ENCODE data around the gene TNFRSF4.

Gene TNFRSF4

DNA sequence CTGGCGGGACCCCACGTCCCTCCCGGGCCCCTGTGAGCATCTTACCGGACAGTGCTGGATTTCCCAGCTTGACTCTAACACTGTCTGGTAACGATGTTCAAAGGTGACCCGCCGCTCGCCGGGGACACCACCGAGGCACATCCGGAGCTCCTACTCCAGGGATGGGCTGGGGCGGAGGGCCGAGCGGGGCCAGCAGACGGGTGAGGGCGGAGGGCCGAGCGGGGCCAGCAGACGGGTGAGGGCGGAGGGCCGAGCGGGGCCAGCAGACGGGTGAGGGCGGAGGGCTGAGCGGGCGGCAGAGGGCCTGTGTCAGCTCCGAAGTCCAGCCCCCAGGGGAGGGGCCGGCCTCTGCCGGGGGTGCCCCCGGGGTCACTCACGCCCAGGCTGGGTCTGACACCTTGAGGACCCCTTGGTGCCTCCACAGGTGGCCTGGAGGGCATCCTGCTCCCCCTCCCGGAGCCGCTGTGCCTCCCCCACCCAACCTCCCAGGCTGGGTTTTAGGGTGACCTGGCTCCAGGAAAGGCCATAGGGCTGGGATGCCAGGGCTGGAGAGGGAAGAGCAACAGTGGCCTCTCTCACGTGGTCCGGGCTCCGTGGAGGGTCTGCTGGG lies 46.0 kb downstream of the TNFRSF4 start:
- no peak for DNase-seq

DNA sequence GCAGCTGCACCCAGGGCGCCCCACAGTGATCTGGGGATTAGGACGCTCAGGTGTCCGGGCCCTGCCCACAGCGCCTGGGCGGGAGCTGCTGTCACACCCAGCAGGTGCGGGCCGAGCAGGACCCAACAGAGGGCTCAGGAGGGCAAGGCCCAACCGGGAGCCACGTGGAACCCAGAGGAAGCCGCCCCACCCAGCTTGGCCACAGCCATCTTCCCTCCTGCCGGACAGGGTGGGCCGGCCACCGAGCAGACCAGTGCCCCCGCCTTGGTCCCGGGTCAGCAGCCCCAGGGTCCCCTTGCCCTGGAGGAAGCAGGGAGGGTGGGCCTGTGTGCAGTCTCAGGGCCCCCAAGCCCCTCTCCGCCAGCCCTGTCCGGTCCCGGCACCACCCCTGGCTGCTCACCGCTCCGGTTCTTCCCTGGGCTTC lies 46.5 kb downstream of the TNFRSF4 start:
- no peak for DNase-seq

DNA sequence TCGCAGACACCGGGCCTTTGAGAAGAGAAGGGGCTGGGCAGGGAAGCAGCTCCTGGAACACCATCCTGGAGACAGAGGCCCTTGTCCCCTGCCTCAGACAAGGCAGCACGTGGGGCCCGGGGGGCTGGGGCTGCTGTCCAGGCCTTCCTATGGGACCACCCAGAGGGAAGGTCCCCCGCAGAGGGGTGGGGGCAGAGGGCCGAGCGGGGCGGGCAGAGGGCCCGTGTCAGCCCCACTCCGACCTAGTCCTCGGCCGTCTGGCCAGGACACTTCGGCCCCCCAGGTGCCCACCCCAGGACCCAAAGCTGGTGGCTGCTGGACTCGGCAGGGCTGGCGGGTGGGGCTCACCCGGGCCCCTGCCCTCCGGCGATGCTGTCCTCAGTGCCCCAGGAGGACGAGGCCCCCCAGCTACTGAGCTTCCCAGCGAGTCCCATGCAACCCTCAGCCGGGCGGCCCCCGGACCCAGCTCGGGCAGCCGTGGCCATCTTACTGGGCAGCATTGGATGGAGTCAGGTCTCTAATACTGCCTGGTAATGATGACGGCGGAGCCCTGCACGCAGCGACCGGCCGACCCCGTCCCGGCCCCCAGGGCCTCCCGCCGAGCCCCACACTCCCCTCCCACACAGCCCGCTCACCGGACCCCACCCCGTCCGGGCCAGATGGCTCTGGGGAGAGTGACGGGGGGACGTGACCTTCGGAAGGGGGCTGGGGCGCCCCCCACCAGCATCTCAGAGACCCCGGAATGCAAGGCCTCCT lies 47.1 kb downstream of the TNFRSF4 start:
- no peak for DNase-seq

DNA sequence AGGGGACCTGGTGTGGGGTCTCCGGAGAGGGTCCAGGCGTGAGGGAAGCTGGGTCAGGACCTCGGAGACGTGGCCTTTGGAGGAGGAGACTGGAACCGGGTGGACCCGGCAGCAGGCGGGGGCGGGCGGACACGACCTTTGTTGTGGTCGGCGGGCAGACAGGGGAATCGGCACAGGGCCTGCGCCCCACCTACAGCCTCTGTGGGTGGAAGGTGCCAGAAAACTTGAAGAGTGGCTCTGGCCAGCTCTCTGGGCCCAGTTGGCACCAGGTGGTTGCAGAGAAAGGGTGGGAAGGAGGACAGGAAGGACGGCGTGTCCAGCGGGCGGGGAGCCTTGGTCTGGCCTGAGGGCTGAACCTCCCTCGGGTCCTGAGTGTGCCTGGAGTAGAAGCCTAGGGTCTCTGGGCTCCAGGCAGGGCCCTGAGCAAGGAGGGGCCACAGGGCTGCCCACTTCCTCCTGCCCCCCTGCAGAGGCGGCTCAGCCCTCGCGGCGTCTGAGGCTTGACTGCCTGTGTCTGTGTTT lies 48.0 kb downstream of the TNFRSF4 start:
- no peak for DNase-seq

DNA sequence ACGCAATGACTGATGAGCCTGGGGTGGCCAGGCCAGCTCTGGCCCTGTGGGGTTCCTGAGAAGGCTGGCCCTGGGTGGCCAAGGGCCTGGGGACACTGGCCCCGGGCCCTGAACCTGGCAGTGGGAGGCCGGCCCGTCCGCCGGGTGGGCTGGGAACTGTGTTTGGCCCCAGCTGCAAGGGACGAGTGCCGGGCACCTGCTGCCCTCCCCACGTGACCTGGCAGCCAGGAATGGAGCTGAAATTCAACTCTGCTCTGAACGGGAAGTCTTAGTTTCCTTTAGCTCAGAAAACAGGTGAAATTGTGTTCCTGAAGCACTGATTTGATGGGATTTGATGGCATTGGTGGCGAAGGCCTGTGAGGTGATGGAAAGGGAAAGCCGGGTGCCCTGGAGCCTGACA lies 48.5 kb downstream of the TNFRSF4 start:
- no peak for DNase-seq

DNA sequence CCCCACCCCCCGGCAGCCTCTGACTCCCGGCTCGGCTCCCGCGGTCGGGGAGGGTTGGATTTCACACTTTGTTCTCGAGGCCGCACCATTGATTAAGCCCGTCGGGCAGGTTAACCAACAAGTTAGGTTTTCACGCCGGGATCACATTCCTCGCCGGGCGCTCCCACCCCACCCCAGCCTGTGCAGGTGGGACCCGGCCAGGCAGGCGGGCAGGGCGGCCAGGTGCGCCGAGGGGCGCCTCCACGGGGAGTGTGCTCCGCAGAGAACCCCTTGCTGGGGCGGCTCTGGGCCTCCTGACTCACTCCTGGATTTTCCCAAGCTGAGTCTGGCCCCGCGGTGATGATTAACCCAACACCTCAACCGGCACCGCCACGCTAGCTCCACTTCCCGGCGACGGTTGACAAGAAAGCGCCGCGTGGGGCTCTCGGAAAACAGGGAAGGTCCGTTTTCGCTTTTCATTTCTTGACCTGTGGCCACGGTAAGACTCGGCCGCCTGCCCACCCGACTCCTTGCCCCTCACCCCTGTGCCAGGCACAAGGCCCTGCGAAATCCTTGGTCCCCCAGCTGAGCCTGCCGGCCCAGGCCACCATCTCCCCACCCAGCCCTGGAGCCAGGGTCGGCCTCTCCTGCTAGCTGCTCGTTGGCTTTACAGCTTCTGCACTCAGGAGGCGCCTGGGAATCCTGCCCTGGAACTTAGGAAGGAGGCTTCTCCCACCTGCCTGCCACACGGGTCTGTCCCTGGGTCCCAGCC lies 49.1 kb downstream of the TNFRSF4 start:
- DNase-seq = no peak

DNA sequence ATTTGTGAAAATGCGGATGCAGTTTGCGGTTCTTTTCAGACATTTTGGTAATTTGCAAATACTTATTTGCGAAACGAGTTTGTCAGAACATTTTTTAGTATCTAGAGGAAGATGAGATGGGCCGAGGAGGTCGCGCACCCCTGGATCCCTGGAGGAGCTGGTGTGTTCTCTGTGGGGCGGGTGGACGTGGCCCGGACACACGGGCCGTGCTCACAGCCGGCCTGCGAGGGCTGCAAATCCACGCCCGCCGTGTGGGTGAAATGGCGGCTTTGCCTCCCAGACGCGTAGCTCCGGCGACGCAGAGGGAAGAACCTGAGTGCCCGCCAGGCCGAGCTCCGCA lies 49.6 kb downstream of the TNFRSF4 start:
- DNase-seq = no peak

DNA sequence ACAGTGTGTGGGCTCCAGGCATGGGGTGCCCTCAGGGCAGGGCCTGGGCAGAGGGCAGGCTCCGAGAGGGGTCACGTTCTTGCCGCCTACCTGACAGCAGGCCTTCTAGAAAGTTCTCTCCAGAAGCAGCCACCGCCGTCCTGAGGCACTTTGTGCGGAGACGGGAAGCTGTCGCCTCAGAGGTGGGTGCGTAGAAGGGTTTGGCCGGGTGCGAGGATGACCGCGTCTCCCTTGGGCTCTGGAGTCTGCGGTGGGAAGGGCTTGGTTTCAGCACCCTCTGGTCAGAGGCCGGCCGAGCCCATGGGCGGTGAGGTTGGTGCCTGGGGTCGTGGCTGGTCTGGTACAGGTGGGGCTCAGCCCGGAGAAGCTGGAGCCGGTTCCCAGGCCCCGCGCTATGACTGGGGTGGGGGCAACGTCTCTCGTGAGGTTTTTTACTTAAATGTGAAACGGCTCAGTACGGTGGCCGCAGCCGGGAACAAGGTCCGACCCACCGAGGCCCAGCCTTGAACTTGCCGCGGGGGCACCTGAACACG lies 50.3 kb downstream of the TNFRSF4 start:
- DNase-seq = no peak

DNA sequence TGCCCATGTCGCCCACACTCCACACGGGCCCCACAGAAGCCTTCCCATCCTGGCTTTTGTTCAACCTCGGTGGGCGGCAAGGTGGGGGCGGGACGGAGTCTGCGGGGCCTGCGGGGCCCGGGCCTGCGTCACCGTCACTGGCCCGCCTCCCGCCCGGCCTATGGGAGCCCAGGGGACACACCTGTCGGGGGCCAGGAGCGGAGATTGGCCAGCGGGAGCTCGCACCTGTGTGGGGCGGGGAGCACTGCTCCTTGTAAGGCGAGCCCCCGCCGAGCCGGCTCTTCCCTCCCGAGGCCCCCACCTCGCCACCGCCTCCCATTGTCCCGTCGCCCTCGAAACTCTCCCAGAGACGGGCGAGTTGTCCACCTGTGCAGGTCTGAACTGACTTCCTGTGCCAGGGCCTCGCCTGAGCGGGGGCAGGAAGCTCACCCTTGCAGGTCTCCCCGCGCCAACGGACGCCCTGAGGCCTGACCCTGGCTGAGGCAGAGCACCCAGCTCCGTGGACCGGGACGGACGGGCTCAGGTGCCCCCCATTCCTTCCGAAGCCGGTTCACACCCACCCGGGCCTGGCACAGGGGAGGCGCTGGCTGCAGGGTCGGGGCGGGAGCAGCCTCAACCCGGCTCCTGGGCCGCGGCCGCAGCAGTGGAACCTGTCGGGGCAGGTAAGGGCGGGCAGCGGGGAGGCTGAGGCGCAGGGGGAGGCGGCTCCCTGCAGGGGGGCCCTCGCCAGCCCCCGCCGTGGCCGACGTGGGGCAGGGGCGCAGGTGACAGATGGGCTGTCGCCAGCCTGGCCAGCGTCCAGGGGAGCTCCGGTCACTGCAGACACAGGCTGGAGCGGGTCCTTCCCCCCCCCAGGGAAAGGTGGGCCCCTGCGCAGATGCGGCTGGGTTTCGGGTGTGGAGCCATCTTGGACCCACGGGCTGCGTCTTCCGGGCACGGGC lies 51.1 kb downstream of the TNFRSF4 start:
- DNase-seq = no peak

DNA sequence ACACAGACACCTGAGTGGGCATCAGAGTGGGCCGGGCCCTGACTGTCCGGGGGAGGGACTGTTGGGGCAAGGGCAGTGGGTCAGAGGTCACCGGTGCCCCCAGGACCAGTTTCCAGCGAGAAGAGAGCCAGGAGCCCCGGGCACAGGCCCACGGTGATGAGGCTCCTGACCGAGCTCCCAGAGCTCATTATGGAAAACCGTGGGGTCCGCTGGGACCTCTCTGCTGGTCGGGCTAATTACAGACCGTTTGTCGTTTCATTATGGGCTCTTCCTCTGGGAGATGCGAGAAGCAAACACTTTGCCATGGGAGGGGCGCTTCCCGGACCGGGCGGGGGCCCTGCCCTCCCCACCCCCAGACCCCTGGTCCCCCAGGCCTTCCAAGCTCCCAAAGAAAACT lies 52.3 kb downstream of the TNFRSF4 start:
- DNase-seq = no peak

Measured in stimulated activated CD4-positive, alpha-beta T cell treated with anti-CD3 and anti-CD28 coated beads, Interleukin-2, amount 100 ng/mL, for 24 hours (primary cell).